HCT116 (cell line): ENCODE data around the gene ZDHHC18.

Experiments
- POLR2A ChIP-seq: IDR thresholded peaks from 2 replicates; pipeline ENCODE4 v1.7.0; 2011; ENCODE audit warnings: borderline replicate concordance; ENCODE audit not compliant: insufficient read depth, insufficient read length; ENCODE audit errors: extremely low read depth
- TF ChIP-seq, protein P1 (sequence below): IDR thresholded peaks from 2 replicates; pipeline ENCODE4 v1.6.1; 2012; ENCODE audit warnings: low read depth

DNA sequence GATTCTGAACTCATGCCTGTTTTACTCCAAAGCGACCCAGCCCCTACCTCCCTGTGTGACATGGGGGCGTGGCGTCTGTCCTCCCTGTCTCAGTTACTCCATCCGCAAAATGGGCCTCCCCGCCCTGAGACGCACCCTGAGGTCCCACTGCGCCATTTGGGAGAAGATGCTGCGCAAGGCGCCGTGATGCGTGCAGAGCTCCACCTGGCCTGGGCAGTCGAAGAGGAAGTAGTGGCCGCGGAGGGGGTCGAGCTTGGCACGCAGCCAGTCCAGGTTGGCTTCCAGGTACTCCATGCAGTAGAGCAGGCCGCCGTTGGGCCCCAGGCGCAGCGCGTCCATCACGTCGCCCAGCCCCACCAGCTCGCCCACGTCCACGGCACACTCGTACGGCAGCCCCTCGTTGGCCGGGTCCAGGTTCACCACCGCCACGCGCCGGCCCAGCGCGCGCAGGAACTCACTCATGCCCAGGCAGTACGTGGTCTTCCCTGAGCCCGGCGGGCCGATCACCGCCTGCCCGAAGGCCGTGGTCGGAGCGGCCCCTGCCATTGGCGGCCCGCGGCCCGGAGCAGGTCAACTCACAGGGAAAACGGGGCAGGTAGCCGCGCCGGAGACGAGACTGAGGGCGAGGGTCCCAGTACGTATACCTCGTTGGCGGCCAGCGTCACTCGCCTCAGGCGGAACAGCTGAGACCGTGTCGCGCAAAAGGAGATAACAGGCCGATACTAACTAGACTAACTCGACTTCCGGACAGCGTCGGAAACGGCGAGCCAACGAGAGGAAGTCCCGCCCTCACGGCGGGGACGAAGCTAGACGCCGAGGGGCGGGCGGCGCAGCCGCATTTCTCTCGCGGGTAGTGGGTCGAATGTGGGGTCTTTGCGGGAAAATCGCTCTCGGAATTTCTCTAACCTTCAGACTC lies 63.3 kb downstream of the ZDHHC18 start, which contains the start of gene GPN2:
- TF ChIP-seq, protein P1, sequence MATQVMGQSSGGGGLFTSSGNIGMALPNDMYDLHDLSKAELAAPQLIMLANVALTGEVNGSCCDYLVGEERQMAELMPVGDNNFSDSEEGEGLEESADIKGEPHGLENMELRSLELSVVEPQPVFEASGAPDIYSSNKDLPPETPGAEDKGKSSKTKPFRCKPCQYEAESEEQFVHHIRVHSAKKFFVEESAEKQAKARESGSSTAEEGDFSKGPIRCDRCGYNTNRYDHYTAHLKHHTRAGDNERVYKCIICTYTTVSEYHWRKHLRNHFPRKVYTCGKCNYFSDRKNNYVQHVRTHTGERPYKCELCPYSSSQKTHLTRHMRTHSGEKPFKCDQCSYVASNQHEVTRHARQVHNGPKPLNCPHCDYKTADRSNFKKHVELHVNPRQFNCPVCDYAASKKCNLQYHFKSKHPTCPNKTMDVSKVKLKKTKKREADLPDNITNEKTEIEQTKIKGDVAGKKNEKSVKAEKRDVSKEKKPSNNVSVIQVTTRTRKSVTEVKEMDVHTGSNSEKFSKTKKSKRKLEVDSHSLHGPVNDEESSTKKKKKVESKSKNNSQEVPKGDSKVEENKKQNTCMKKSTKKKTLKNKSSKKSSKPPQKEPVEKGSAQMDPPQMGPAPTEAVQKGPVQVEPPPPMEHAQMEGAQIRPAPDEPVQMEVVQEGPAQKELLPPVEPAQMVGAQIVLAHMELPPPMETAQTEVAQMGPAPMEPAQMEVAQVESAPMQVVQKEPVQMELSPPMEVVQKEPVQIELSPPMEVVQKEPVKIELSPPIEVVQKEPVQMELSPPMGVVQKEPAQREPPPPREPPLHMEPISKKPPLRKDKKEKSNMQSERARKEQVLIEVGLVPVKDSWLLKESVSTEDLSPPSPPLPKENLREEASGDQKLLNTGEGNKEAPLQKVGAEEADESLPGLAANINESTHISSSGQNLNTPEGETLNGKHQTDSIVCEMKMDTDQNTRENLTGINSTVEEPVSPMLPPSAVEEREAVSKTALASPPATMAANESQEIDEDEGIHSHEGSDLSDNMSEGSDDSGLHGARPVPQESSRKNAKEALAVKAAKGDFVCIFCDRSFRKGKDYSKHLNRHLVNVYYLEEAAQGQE, result no peak
- TF ChIP-seq POLR2A, result peak; percentile 87
